Measurements from ENCODE around the gene SLC25A39. TPM values are rescaled to one million over a fixed set of nuclear protein-coding genes. Genes with fewer than 3 reads are reported as not detected.

SLC25A39 gene
- total RNA-seq, 1 experiment from 2014 or later: 249 TPM

Other genes with a start within 250 kb of the SLC25A39 start
- 30.9 and 38.0 TPM in 2 replicates for gene HDAC5, start 201.2 kb downstream of the SLC25A39 start, total RNA-seq (2014; rRNA removed; shearing (Covaris generic); ENCODE audit: low replicate concordance)
- gene HROB, start 182.9 kb downstream of the SLC25A39 start, total RNA-seq (2014; rRNA removed; shearing (Covaris generic); ENCODE audit: low replicate concordance): 3.0 and 5.7 TPM in 2 replicates
- gene ASB16, start 154.1 kb downstream of the SLC25A39 start, total RNA-seq (2014; rRNA removed; shearing (Covaris generic); ENCODE audit: low replicate concordance): not detected in 2 replicates
- 37.5 and 66.0 TPM in 2 replicates for gene TMUB2, start 137.9 kb downstream of the SLC25A39 start, total RNA-seq (2014; rRNA removed; shearing (Covaris generic); ENCODE audit: low replicate concordance)
- 19.9 and 28.8 TPM in 2 replicates for gene ATXN7L3, start 124.9 kb downstream of the SLC25A39 start, total RNA-seq (2014; rRNA removed; shearing (Covaris generic); ENCODE audit: low replicate concordance)
- 64.1 and 68.7 TPM in 2 replicates for gene UBTF, start 105.1 kb downstream of the SLC25A39 start, total RNA-seq (2014; rRNA removed; shearing (Covaris generic); ENCODE audit: low replicate concordance)
- gene SLC4A1, start 56.7 kb downstream of the SLC25A39 start, total RNA-seq (2014; rRNA removed; shearing (Covaris generic); ENCODE audit: low replicate concordance): not detected in 2 replicates
- 2.2 TPM in 1 of 2 replicates, not detected in the other for gene RUNDC3A, start 16.2 kb downstream of the SLC25A39 start, total RNA-seq (2014; rRNA removed; shearing (Covaris generic); ENCODE audit: low replicate concordance)
- gene GRN, start 20.5 kb upstream of the SLC25A39 start, total RNA-seq (2014; rRNA removed; shearing (Covaris generic); ENCODE audit: low replicate concordance): 454 and 543 TPM in 2 replicates
- 8.3 and 14.4 TPM in 2 replicates for gene FAM171A2, start 39.0 kb upstream of the SLC25A39 start, total RNA-seq (2014; rRNA removed; shearing (Covaris generic); ENCODE audit: low replicate concordance)
- gene ITGA2B, start 64.8 kb upstream of the SLC25A39 start, total RNA-seq (2014; rRNA removed; shearing (Covaris generic); ENCODE audit: low replicate concordance): 0.26 and 3.3 TPM in 2 replicates
- 8.6 and 11.3 TPM in 2 replicates for gene GPATCH8, start 178.6 kb upstream of the SLC25A39 start, total RNA-seq (2014; rRNA removed; shearing (Covaris generic); ENCODE audit: low replicate concordance)
- 16.3 and 18.1 TPM in 2 replicates for gene FZD2, start 232.7 kb upstream of the SLC25A39 start, total RNA-seq (2014; rRNA removed; shearing (Covaris generic); ENCODE audit: low replicate concordance)

Measured in Caki2 (cell line).